Vagina (tissue), 2 donors: ENCODE measurements around the gene TRAPPC2L.

ENCODE experiments used
- POLR2A ChIP-seq, 2 donors: fragments of 450-650 bp; IDR thresholded peaks; one replicate each; pipeline ENCODE4 v1.6.1; 2017; ENCODE audit warnings: antibody characterized with exemption in 2 of 2, mild to moderate bottlenecking in 2 of 2, moderate library complexity in 2 of 2
- TF ChIP-seq, protein P1 (sequence below), 3 experiments: fragments of 450-650 bp in 2 of 3; fragments of 200-600 bp in 1 of 3; sonication (generic) in 1 of 3; IDR thresholded peaks; one replicate each; pipeline ENCODE4 v1.5.1; 2017 to 2019; ENCODE audit warnings: antibody characterized with exemption in 3 of 3, mild to moderate bottlenecking in 2 of 3, moderate library complexity in 2 of 3

DNA sequence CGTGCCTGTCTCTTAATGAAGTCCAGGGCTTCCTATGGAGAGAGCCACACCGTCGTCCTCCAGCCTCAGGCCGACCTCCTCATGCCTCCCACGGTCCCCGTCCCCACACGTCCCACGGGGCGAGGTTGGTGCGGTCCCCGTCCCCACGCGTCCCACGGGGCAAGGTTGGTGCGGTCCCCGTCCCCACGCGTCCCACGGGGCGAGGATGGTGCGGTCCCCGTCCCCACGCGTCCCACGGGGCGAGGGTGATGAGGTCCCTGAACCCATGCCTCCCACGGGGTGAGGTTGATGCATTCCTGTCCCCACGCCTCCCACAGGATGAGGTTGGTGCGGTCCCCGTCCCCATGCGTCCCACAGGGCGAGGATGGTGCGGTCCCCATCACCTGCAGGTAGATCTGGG, 21.1 kb upstream of the TRAPPC2L start:
- TF ChIP-seq POLR2A (IDR thresholded peaks at IDR 0.05): no peak
- TF ChIP-seq, protein P1, sequence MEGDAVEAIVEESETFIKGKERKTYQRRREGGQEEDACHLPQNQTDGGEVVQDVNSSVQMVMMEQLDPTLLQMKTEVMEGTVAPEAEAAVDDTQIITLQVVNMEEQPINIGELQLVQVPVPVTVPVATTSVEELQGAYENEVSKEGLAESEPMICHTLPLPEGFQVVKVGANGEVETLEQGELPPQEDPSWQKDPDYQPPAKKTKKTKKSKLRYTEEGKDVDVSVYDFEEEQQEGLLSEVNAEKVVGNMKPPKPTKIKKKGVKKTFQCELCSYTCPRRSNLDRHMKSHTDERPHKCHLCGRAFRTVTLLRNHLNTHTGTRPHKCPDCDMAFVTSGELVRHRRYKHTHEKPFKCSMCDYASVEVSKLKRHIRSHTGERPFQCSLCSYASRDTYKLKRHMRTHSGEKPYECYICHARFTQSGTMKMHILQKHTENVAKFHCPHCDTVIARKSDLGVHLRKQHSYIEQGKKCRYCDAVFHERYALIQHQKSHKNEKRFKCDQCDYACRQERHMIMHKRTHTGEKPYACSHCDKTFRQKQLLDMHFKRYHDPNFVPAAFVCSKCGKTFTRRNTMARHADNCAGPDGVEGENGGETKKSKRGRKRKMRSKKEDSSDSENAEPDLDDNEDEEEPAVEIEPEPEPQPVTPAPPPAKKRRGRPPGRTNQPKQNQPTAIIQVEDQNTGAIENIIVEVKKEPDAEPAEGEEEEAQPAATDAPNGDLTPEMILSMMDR (IDR thresholded peaks at IDR 0.05): no peak
